Body of pancreas (tissue), 4 donors: ENCODE data around the gene TMEM131L. TPM values are rescaled to one million over a fixed set of nuclear protein-coding genes. Genes with fewer than 3 reads are reported as not detected.

Experiments
- ATAC-seq: fragments of 150-250 bp; one replicate; pipeline ENCODE4 v1.9.1; 2016
- DNase-seq, 4 donors: peaks; one replicate each; pipeline ENCODE4 v3.0.0-alpha.2; 2019
- H3K27ac ChIP-seq, 4 donors: fragments of 200-600 bp; sonication (generic); 1 replicate in 3 of 4; 2 replicates in 1 of 4; pipeline versions ENCODE4 v1.5.1 to v1.6.1; 2016 to 2019; ENCODE audit warnings: mild to moderate bottlenecking in 1 of 4, mixed read lengths in 1 of 4, moderate library complexity in 1 of 4
- H3K27me3 ChIP-seq, 2 donors: fragments of 200-600 bp; sonication (generic); one replicate each; pipeline ENCODE4 v1.6.0; 2016; ENCODE audit warnings: mild to moderate bottlenecking in 1 of 2
- H3K36me3 ChIP-seq, 2 donors: fragments of 200-600 bp; sonication (generic); replicated peaks in 1 of 2; 2 replicates each; pipeline ENCODE4 v1.5.1; 2016; ENCODE audit warnings: low read depth in 2 of 2; ENCODE audit not compliant: insufficient read depth in 1 of 2
- H3K4me1 ChIP-seq: fragments of 200-600 bp; sonication (generic); one replicate; pipeline ENCODE4 v1.6.0; 2016
- H3K4me3 ChIP-seq, 2 donors: fragments of 200-600 bp; sonication (generic); 1 replicate in 1 of 2; 2 replicates in 1 of 2; pipeline ENCODE4 v1.5.1; 2016 to 2019
- H3K9me3 ChIP-seq, 3 donors: fragments of 200-600 bp; sonication (generic); 1 replicate in 2 of 3; 2 replicates in 1 of 3; pipeline ENCODE4 v1.5.1; 2016
- CTCF ChIP-seq, 7 experiments: fragments of 450-650 bp in 4 of 7; fragments of 200-600 bp in 3 of 7; sonication (generic) in 3 of 7; IDR thresholded peaks; one replicate each; pipeline ENCODE4 v1.5.1; 2016 to 2019; ENCODE audit warnings: antibody characterized with exemption in 7 of 7
- POLR2A ChIP-seq, 3 donors: fragments of 450-650 bp; IDR thresholded peaks; one replicate each; pipeline ENCODE4 v1.6.1; 2016; ENCODE audit warnings: antibody characterized with exemption in 3 of 3, mild to moderate bottlenecking in 2 of 3
- WGBS, 2 donors: methylation state at CpG; one replicate each; pipeline ENCODE4 v1.1.5; 2017; 5-methylcytosine and 5-hydroxymethylcytosine counted together
- intact Hi-C: fragments of 100-400 bp; cut with DNase I; formaldehyde crosslinking; loops from one replicate; pipeline ENCODE4 v1.15.1; 2023
- total RNA-seq, 2 donors: library from RNA; depleted of rRNA; stranded (reverse); fragments of >200 nt; gene quantifications; one replicate each; pipeline ENCODE4 v1.1.0, GENCODE V29; 2016

TMEM131L gene
- total RNA-seq, 2 donors from 2014 or later: 47.1 to 63.6 TPM

GRCh38 chr4:153490985-153491483, 24.9 kb downstream of the TMEM131L start:
- ATAC-seq (no peak), DNase-seq (no peak)
- peaks cover 65% of the 10 kb centered on the region for H3K4me1 ChIP-seq
- no peaks in the 10 kb centered on the region for H3K36me3 ChIP-seq
- H3K27ac ChIP-seq: no peak overlapping the region
- 63 to 69% methylated on average over 8 of the region's 8 CpGs for WGBS, 2 donors
- no peaks in the 10 kb centered on the region for H3K9me3 ChIP-seq
- H3K4me3 ChIP-seq: no peak overlapping the region
- no peak for TF ChIP-seq POLR2A (IDR thresholded peaks at IDR 0.05)
- intact Hi-C loops: no loop called here
- no peaks in the 10 kb centered on the region for H3K27me3 ChIP-seq

GRCh38 chr4:153494562-153494961, 28.4 kb downstream of the TMEM131L start:
- Histone ChIP-seq H3K36me3 (no peaks in the 10 kb centered on the region), H3K27ac (no peak overlapping the region), H3K4me1 (peaks cover 42% of the 10 kb centered on the region), H3K27me3 (no peaks in the 10 kb centered on the region), H3K9me3 (no peaks in the 10 kb centered on the region), H3K4me3 (no peak overlapping the region)
- ATAC-seq: no peak
- TF ChIP-seq CTCF (IDR thresholded peaks at IDR 0.05) (no peak), POLR2A (IDR thresholded peaks at IDR 0.05) (no peak)
- intact Hi-C loops: no loop called here
- no peak for DNase-seq
- 88 to 90% methylated on average over 10 of the region's 10 CpGs for WGBS, 2 donors

- Histone ChIP-seq H3K9me3 (no peaks in the 10 kb centered on the region), H3K4me3 (no peak overlapping the region), H3K4me1 (peaks cover 41% of the 10 kb centered on the region), H3K27me3 (no peaks in the 10 kb centered on the region), H3K27ac (no peak overlapping the region), H3K36me3 (no peaks in the 10 kb centered on the region)
- DNase-seq: no peak
- intact Hi-C loops: no loop called here
- no peak for ATAC-seq
- TF ChIP-seq POLR2A (IDR thresholded peaks at IDR 0.05) (no peak), CTCF (IDR thresholded peaks at IDR 0.05) (no peak)
- WGBS, 2 donors: 74 to 77% methylated on average over 9 of the region's 9 CpGs
Measured at GRCh38 chr4:153495480-153496193, 29.5 kb downstream of the TMEM131L start.

GRCh38 chr4:153497091-153497531, 31.0 kb downstream of the TMEM131L start:
- no peak for DNase-seq
- TF ChIP-seq POLR2A (IDR thresholded peaks at IDR 0.05) (no peak), CTCF (IDR thresholded peaks at IDR 0.05) (no peak)
- Histone ChIP-seq H3K27me3 (no peaks in the 10 kb centered on the region), H3K4me3 (no peak overlapping the region), H3K4me1 (peaks cover 35% of the 10 kb centered on the region), H3K27ac (peak overlapping the region in 2 of 4 donors; percentile 18 to 45), H3K36me3 (no peaks in the 10 kb centered on the region), H3K9me3 (no peaks in the 10 kb centered on the region)
- peak; percentile 63 for ATAC-seq
- intact Hi-C loops: no loop called here
- WGBS, 2 donors: 41 to 48% methylated on average over 3 to 4 of the region's 4 CpGs

GRCh38 chr4:153497988-153498967, 32.1 kb downstream of the TMEM131L start:
- Histone ChIP-seq H3K36me3 (no peaks in the 10 kb centered on the region), H3K4me1 (peaks cover 24% of the 10 kb centered on the region), H3K9me3 (no peaks in the 10 kb centered on the region), H3K4me3 (no peak overlapping the region), H3K27me3 (no peaks in the 10 kb centered on the region), H3K27ac (peak overlapping the region in 1 of 4 donors; percentile 21)
- 64 to 66% methylated on average over 9 of the region's 9 CpGs for WGBS, 2 donors
- TF ChIP-seq CTCF (IDR thresholded peaks at IDR 0.05) (no peak), POLR2A (IDR thresholded peaks at IDR 0.05) (no peak)
- DNase-seq (no peak), ATAC-seq (no peak)
- intact Hi-C loops: no loop called here
